D721Med (cell line): ENCODE results near the gene TBC1D3I.
"Not testable (repeated sequence)": the region's sequence is repeated elsewhere in the genome, so short reads cannot be mapped to it uniquely, and the experiment has no call there.

Source experiments
- DNase-seq: peaks from one replicate; pipeline ENCODE4 v3.0.0; 2011; ENCODE audit warnings: low spot score; ENCODE audit not compliant: insufficient read length
- FAIRE-seq: peaks from 2 replicates; lab custom pipeline; 2011; peaks lifted over from hg19 to GRCh38; lab: Jason Lieb, UNC
- CTCF ChIP-seq: IDR thresholded peaks from 2 replicates; pipeline ENCODE4 v1.5.1; 2012; ENCODE audit warnings: mild to moderate bottlenecking, control low read depth; ENCODE audit not compliant: insufficient read depth; ENCODE audit errors: missing control alignments

TBC1D3I gene

GRCh38 chr17:36264470-36264869 lies at the start of gene TBC1D3I:
TSS of gene TBC1D3I (minus strand) at chr17:36264570. CDS start at chr17:36262985, 1,585 bp downstream.
- DNase-seq, FAIRE-seq: not testable (repeated sequence)

GRCh38 chr17:36295161-36295560 lies 30.8 kb upstream of the TBC1D3I start:
- FAIRE-seq, result not testable (repeated sequence)

GRCh38 chr17:36289965-36290612 lies 25.7 kb upstream of the TBC1D3I start:
- FAIRE-seq, DNase-seq: not testable (repeated sequence)

More at GRCh38 chr17:36295161-36295560, 30.8 kb upstream of the TBC1D3I start:
- DNase-seq, result not testable (repeated sequence)

GRCh38 chr17:36284219-36284618 lies 19.8 kb upstream of the TBC1D3I start:
- not testable (repeated sequence) for DNase-seq, FAIRE-seq

- DNase-seq, FAIRE-seq: not testable (repeated sequence)
These were observed 18.9 kb upstream of the TBC1D3I start for GRCh38 chr17:36283256-36283655.

GRCh38 chr17:36242046-36242445 lies 22.3 kb downstream of the TBC1D3I start:
- not testable (repeated sequence) for DNase-seq, FAIRE-seq

GRCh38 chr17:36229644-36230043 lies 34.7 kb downstream of the TBC1D3I start:
- not testable (repeated sequence) for FAIRE-seq

GRCh38 chr17:36222967-36223366 lies 41.4 kb downstream of the TBC1D3I start:
- DNase-seq, FAIRE-seq: not testable (repeated sequence)

More at GRCh38 chr17:36229644-36230043, 34.7 kb downstream of the TBC1D3I start:
- DNase-seq, result not testable (repeated sequence)

GRCh38 chr17:36221581-36222100 lies 42.7 kb downstream of the TBC1D3I start:
- not testable (repeated sequence) for FAIRE-seq, DNase-seq

- FAIRE-seq, result not testable (repeated sequence)
These were observed 43.4 kb downstream of the TBC1D3I start for GRCh38 chr17:36220737-36221580.

GRCh38 chr17:36219556-36219955 lies 44.8 kb downstream of the TBC1D3I start:
- DNase-seq, FAIRE-seq: not testable (repeated sequence)

More at GRCh38 chr17:36220737-36221580, 43.4 kb downstream of the TBC1D3I start:
- not testable (repeated sequence) for DNase-seq

- not testable (repeated sequence) for DNase-seq, FAIRE-seq
These were observed 48.7 kb downstream of the TBC1D3I start for GRCh38 chr17:36215406-36216308.

- no peak for DNase-seq
- no peak for FAIRE-seq
- no peak for TF ChIP-seq CTCF
These were observed 49.5 kb downstream of the TBC1D3I start for GRCh38 chr17:36214918-36215317.
